Right kidney (tissue), 9 donors: ENCODE results near the gene IRAK4.
A peak's percentile ranks its signal among the peaks of the same experiment; 100 is the strongest.
"Not testable (repeated sequence)": the region's sequence is repeated elsewhere in the genome, so short reads cannot be mapped to it uniquely, and the experiment has no call there.

ENCODE experiments used
- DNase-seq: peaks from one replicate; pipeline ENCODE4 v3.0.0-alpha.2; 2016
- long read RNA-seq, 8 donors: transcript quantifications; one replicate each; lab custom pipeline, GENCODE V29; 2026

Gene IRAK4
- long read RNA-seq, donor 1, partial matches to known transcripts: 0 of 1 reads
- long read RNA-seq, donor 1, other reads (novel, unspliced or antisense): 0 of 1 reads
- long read RNA-seq, donor 2, partial matches to known transcripts: 88 of 88 reads
- long read RNA-seq, donor 2, other reads (novel, unspliced or antisense): 0 of 88 reads
- long read RNA-seq, donor 3: 0 reads
- long read RNA-seq, donor 4: 0 reads
- long read RNA-seq, donor 5: 0 reads
- long read RNA-seq, donor 6, partial matches to known transcripts: 8 of 8 reads
- long read RNA-seq, donor 6, other reads (novel, unspliced or antisense): 0 of 8 reads
- long read RNA-seq, donor 7, full-length matches to known transcripts: 1 of 1 reads
- long read RNA-seq, donor 7, partial matches to known transcripts: 0 of 1 reads
- long read RNA-seq, donor 7, other reads (novel, unspliced or antisense): 0 of 1 reads
- long read RNA-seq, donor 8: 0 reads

GRCh38 chr12:43758728-43759563, at the start of gene IRAK4, which contains the start of gene PUS7L:
IRAK4 (plus strand) TSS chr12:43758951; CDS start chr12:43768112, 9,161 bp downstream.
PUS7L (minus strand) TSS chr12:43758790; CDS start chr12:43755245, 3,545 bp downstream.
- DNase-seq: peak; percentile 94

GRCh38 chr12:43711348-43711747, 47.4 kb upstream of the IRAK4 start:
- DNase-seq: no peak

GRCh38 chr12:43722621-43723020, 36.1 kb upstream of the IRAK4 start:
- DNase-seq: no peak

- no peak for DNase-seq
Observed at GRCh38 chr12:43723134-43723533, 35.6 kb upstream of the IRAK4 start.

GRCh38 chr12:43728117-43728516, 30.6 kb upstream of the IRAK4 start:
- no peak for DNase-seq

GRCh38 chr12:43728698-43729097, 30.1 kb upstream of the IRAK4 start:
- no peak for DNase-seq

- DNase-seq: no peak
Observed at GRCh38 chr12:43730283-43730682, 28.5 kb upstream of the IRAK4 start.

- no peak for DNase-seq
Observed at GRCh38 chr12:43733687-43734086, 25.1 kb upstream of the IRAK4 start.

- DNase-seq: no peak
Observed at GRCh38 chr12:43736927-43737440, 21.8 kb upstream of the IRAK4 start.

- DNase-seq: no peak
Observed at GRCh38 chr12:43737646-43738045, 21.1 kb upstream of the IRAK4 start.

GRCh38 chr12:43740511-43741100, 18.1 kb upstream of the IRAK4 start:
- DNase-seq: no peak

- DNase-seq: no peak
Observed at GRCh38 chr12:43742106-43742505, 16.6 kb upstream of the IRAK4 start.

- DNase-seq: no peak
Observed at GRCh38 chr12:43744826-43745225, 13.9 kb upstream of the IRAK4 start.

GRCh38 chr12:43749016-43749415, 9.7 kb upstream of the IRAK4 start:
- no peak for DNase-seq

GRCh38 chr12:43750814-43751213, 7.9 kb upstream of the IRAK4 start:
- no peak for DNase-seq

GRCh38 chr12:43751360-43751759, 7.4 kb upstream of the IRAK4 start:
- not testable (repeated sequence) for DNase-seq

- no peak for DNase-seq
Observed at GRCh38 chr12:43754015-43754414, 4.7 kb upstream of the IRAK4 start.

GRCh38 chr12:43758247-43758727, 464 bp upstream of the IRAK4 start:
- DNase-seq: peak; percentile 83

GRCh38 chr12:43760396-43760795, 1.6 kb downstream of the IRAK4 start:
- no peak for DNase-seq

GRCh38 chr12:43761500-43761899, 2.7 kb downstream of the IRAK4 start:
- no peak for DNase-seq

- DNase-seq: no peak
Observed at GRCh38 chr12:43762596-43762995, 3.8 kb downstream of the IRAK4 start.

GRCh38 chr12:43763769-43764168, 5.0 kb downstream of the IRAK4 start:
- DNase-seq: no peak
